Measurements from ENCODE around the gene NCLN. TPM values are rescaled to one million over a fixed set of nuclear protein-coding genes. Genes with fewer than 3 reads are reported as not detected.

NCLN gene
- total RNA-seq, 3 donors from 2014 or later, result 21.1 to 34.7 (median 25.3) TPM

- TF ChIP-seq POLR2AphosphoS5 (IDR thresholded peaks at IDR 0.05) (no peak), CTCF (IDR thresholded peaks at IDR 0.05) (no peak), POLR2A (IDR thresholded peaks at IDR 0.05) (no peak)
- no peaks in the 10 kb centered on the region for H3K27me3 ChIP-seq
- DNase-seq (ENCODE audit: low spot score in 2 of 2), result no peak
- H3K27ac ChIP-seq, result no peak overlapping the region
- no peaks in the 10 kb centered on the region for H3K9me3 ChIP-seq
- no peaks in the 10 kb centered on the region for H3K4me1 ChIP-seq
- no peak overlapping the region for H3K4me3 ChIP-seq
- intact Hi-C loops (cut with DNase I; ENCODE audit: low total_unique reads), result no loop called here
- no peaks in the 10 kb centered on the region for H3K36me3 ChIP-seq
These were observed 45.1 kb upstream of the NCLN start for GRCh38 chr19:3140667-3141038.

- Histone ChIP-seq H3K36me3 (no peaks in the 10 kb centered on the region), H3K4me1 (no peaks in the 10 kb centered on the region), H3K9me3 (no peaks in the 10 kb centered on the region), H3K27me3 (no peaks in the 10 kb centered on the region), H3K4me3 (no peak overlapping the region), H3K27ac (peak overlapping the region in 1 of 2 donors; percentile 85)
- intact Hi-C loops (cut with DNase I; ENCODE audit: low total_unique reads), result no loop called here
- DNase-seq (ENCODE audit: low spot score in 2 of 2), result no peak
- TF ChIP-seq POLR2A (IDR thresholded peaks at IDR 0.05) (no peak), POLR2AphosphoS5 (IDR thresholded peaks at IDR 0.05) (no peak), CTCF (IDR thresholded peaks at IDR 0.05) (no peak)
These were observed 43.4 kb upstream of the NCLN start for GRCh38 chr19:3142292-3142670.

GRCh38 chr19:3142781-3143337 is 42.9 kb upstream of the NCLN start:
- Histone ChIP-seq H3K36me3 (no peaks in the 10 kb centered on the region), H3K4me3 (no peak overlapping the region), H3K27me3 (no peaks in the 10 kb centered on the region), H3K27ac (peak overlapping the region in 1 of 2 donors; percentile 85), H3K9me3 (no peaks in the 10 kb centered on the region), H3K4me1 (no peaks in the 10 kb centered on the region)
- TF ChIP-seq POLR2A (IDR thresholded peaks at IDR 0.05) (no peak), POLR2AphosphoS5 (IDR thresholded peaks at IDR 0.05) (no peak), CTCF (IDR thresholded peaks at IDR 0.05) (no peak)
- intact Hi-C loops (cut with DNase I; ENCODE audit: low total_unique reads), result no loop called here
- no peak for DNase-seq (ENCODE audit: low spot score in 2 of 2)

GRCh38 chr19:3145909-3146676 is 39.6 kb upstream of the NCLN start:
- DNase-seq (ENCODE audit: low spot score in 2 of 2), result no peak
- no peak overlapping the region for H3K27ac ChIP-seq
- no peaks in the 10 kb centered on the region for H3K4me1 ChIP-seq
- no peaks in the 10 kb centered on the region for H3K9me3 ChIP-seq
- no peaks in the 10 kb centered on the region for H3K36me3 ChIP-seq
- H3K27me3 ChIP-seq, result no peaks in the 10 kb centered on the region
- TF ChIP-seq POLR2A (IDR thresholded peaks at IDR 0.05), result no peak
- no peak for TF ChIP-seq POLR2AphosphoS5 (IDR thresholded peaks at IDR 0.05)
- TF ChIP-seq CTCF (IDR thresholded peaks at IDR 0.05), result no peak
- intact Hi-C loops (cut with DNase I; ENCODE audit: low total_unique reads), result no loop called here
- no peak overlapping the region for H3K4me3 ChIP-seq

- H3K4me1 ChIP-seq, result no peaks in the 10 kb centered on the region
- intact Hi-C loops (cut with DNase I; ENCODE audit: low total_unique reads), result no loop called here
These were observed 39.0 kb upstream of the NCLN start for GRCh38 chr19:3146677-3147100.

More at GRCh38 chr19:3146677-3147100, 39.0 kb upstream of the NCLN start:
- no peaks in the 10 kb centered on the region for H3K27me3 ChIP-seq
- H3K4me3 ChIP-seq, result no peak overlapping the region
- peak; percentile 38 to 58 (median 55) for TF ChIP-seq CTCF (IDR thresholded peaks at IDR 0.05)
- TF ChIP-seq POLR2A (IDR thresholded peaks at IDR 0.05), result no peak
- no peak for TF ChIP-seq POLR2AphosphoS5 (IDR thresholded peaks at IDR 0.05)
- no peaks in the 10 kb centered on the region for H3K9me3 ChIP-seq
- DNase-seq (ENCODE audit: low spot score in 2 of 2), result no peak
- no peaks in the 10 kb centered on the region for H3K36me3 ChIP-seq
- H3K27ac ChIP-seq, result no peak overlapping the region
